Endothelial cell of umbilical vein (primary cell): ENCODE results near the gene NR1I3.

Experiments
- CTCF ChIP-seq, 2 donors: IDR thresholded peaks; 1 replicate in 1 of 2; 2 replicates in 1 of 2; pipeline ENCODE4 v1.5.1; 2011; ENCODE audit warnings: low read length in 2 of 2, mild to moderate bottlenecking in 2 of 2, moderate library complexity in 2 of 2, control low read depth in 1 of 2, inconsistent platforms in 1 of 2, low read depth in 1 of 2; ENCODE audit not compliant: insufficient read depth in 1 of 2; ENCODE audit errors: extremely low read depth in 1 of 2
- POLR2A ChIP-seq: IDR thresholded peaks from 2 replicates; pipeline ENCODE4 v1.6.1; 2012; ENCODE audit warnings: low read depth, mild to moderate bottlenecking, control low read depth, low read length
- POLR2AphosphoS5 ChIP-seq: IDR thresholded peaks from 2 replicates; pipeline ENCODE4 v1.6.1; 2012; ENCODE audit warnings: low read depth, mild to moderate bottlenecking, control low read depth, low read length, moderate library complexity; ENCODE audit not compliant: insufficient read depth

GRCh38 chr1:161241682-161242081, 3.7 kb upstream of the NR1I3 start:
- no peak for TF ChIP-seq POLR2A
- no peak for TF ChIP-seq POLR2AphosphoS5
- no peak for TF ChIP-seq CTCF (IDR thresholded peaks at IDR 0.05; ENCODE audit: extremely low read depth in 1 of 2, insufficient read depth in 1 of 2, low read depth in 1 of 2, low read length in 2 of 2)
